ENCODE results near the gene TMEM63B.

GRCh38 chr6:44126320-44127149 is 819 bp upstream of the TMEM63B start:
- TF ChIP-seq POLR2AphosphoS5 (IDR thresholded peaks at IDR 0.05; ENCODE audit: low read depth, low read length) (no peak), TAF1 (IDR thresholded peaks at IDR 0.05; ENCODE audit: borderline replicate concordance, insufficient read depth, low read length) (no peak), REST (IDR thresholded peaks at IDR 0.05; ENCODE audit: insufficient read depth in 1 of 2, low read depth in 2 of 2, low read length in 2 of 2) (no peak)
